Neural cell (in vitro differentiated cells): ENCODE results near the gene FRRS1L. TPM values are rescaled to one million over a fixed set of nuclear protein-coding genes. Genes with fewer than 3 reads are reported as not detected.

Experiments used
- H2AFZ ChIP-seq: fragments of 200-600, 300-800 bp; sonication (generic), shearing (Covaris generic); 2 replicates; pipeline ENCODE4 v1.6.0; 2014; ENCODE audit warnings: low read depth, mild to moderate bottlenecking, antibody characterized with exemption, low read length, moderate library complexity
- H3F3A ChIP-seq: fragments of 200-600 bp; shearing (Covaris generic); 2 replicates; pipeline ENCODE4 v1.6.1; 2016; ENCODE audit warnings: mild to moderate bottlenecking, moderate library complexity, mixed read lengths, antibody characterized with exemption, low read length; ENCODE audit not compliant: insufficient read depth, poor library complexity, severe bottlenecking
- H3K27ac ChIP-seq: fragments of 200-600, 300-800 bp; sonication (generic), shearing (Covaris generic); 2 replicates; pipeline ENCODE4 v1.5.1; 2014; ENCODE audit warnings: mild to moderate bottlenecking, low read length, moderate library complexity
- H3K27me3 ChIP-seq: fragments of 300-800, 200-600 bp; sonication (generic), shearing (Covaris generic); 2 replicates; pipeline ENCODE4 v1.6.0; 2014; ENCODE audit warnings: mild to moderate bottlenecking, low read depth, low read length, moderate library complexity; ENCODE audit not compliant: insufficient read depth
- H3K36me3 ChIP-seq: fragments of 300-800, 200-600 bp; sonication (generic), shearing (Covaris generic); 2 replicates; pipeline ENCODE4 v1.5.1; 2014; ENCODE audit warnings: mild to moderate bottlenecking, antibody characterized with exemption, low read length, moderate library complexity; ENCODE audit not compliant: insufficient read depth
- H3K4me2 ChIP-seq: fragments of 300-800, 200-600 bp; sonication (generic), shearing (Covaris generic); 2 replicates; pipeline ENCODE4 v1.6.0; 2014; ENCODE audit warnings: mild to moderate bottlenecking, low read length
- H3K4me3 ChIP-seq: fragments of 300-800, 200-600 bp; sonication (generic), shearing (Covaris generic); 2 replicates; pipeline ENCODE4 v1.5.1; 2014; ENCODE audit warnings: mild to moderate bottlenecking, low read length, moderate library complexity
- H3K79me2 ChIP-seq: fragments of 200-600 bp; shearing (Covaris generic); replicated peaks from 2 replicates; pipeline ENCODE4 v1.6.0; 2014; ENCODE audit warnings: mild to moderate bottlenecking, low read length, moderate library complexity; ENCODE audit not compliant: insufficient read depth
- H3K9ac ChIP-seq: fragments of 300-800, 200-600 bp; sonication (generic), shearing (Covaris generic); 2 replicates; pipeline ENCODE4 v1.6.1; 2016; ENCODE audit warnings: mild to moderate bottlenecking, low read length, mixed read lengths
- H3K9me2 ChIP-seq: fragments of 200-600 bp; shearing (Covaris generic); 2 replicates; pipeline ENCODE4 v1.6.1; 2016; ENCODE audit warnings: mild to moderate bottlenecking, low read length, mixed read lengths; ENCODE audit not compliant: insufficient read depth
- H3K9me3 ChIP-seq: fragments of 200-600, 300-800 bp; sonication (generic), shearing (Covaris generic); 2 replicates; pipeline ENCODE4 v1.6.1; 2016; ENCODE audit warnings: mild to moderate bottlenecking, mixed run types, low read length, moderate library complexity, mixed read lengths
- H4K20me1 ChIP-seq: fragments of 200-600 bp; shearing (Covaris generic); 2 replicates; pipeline ENCODE4 v1.6.1; 2016; ENCODE audit warnings: mild to moderate bottlenecking, mixed run types; ENCODE audit not compliant: insufficient read depth
- EP300 ChIP-seq: fragments of 450-650 bp; conservative IDR thresholded peaks from 2 replicates; pipeline ENCODE4 v1.6.1; 2014; ENCODE audit warnings: antibody characterized with exemption, mild to moderate bottlenecking, moderate library complexity; ENCODE audit not compliant: poor library complexity, severe bottlenecking
- EZH2 ChIP-seq: fragments of 200-600, 300-800 bp; shearing (Covaris generic), sonication (generic); IDR thresholded peaks from 2 replicates; pipeline ENCODE4 v1.6.1; 2014; ENCODE audit warnings: antibody characterized with exemption, low read length, borderline replicate concordance, mild to moderate bottlenecking; ENCODE audit not compliant: insufficient read depth, poor library complexity, severe bottlenecking
- MXI1 ChIP-seq: fragments of 450-650 bp; conservative IDR thresholded peaks from 2 replicates; pipeline ENCODE4 v1.6.1; 2014; ENCODE audit warnings: antibody characterized with exemption, mild to moderate bottlenecking; ENCODE audit not compliant: poor library complexity, severe bottlenecking
- POLR2AphosphoS5 ChIP-seq: IDR thresholded peaks from 2 replicates; pipeline ENCODE4 v1.6.1; 2012
- RAD21 ChIP-seq: fragments of 450-650 bp; conservative IDR thresholded peaks from 2 replicates; pipeline ENCODE4 v1.6.1; 2014; ENCODE audit warnings: antibody characterized with exemption, mild to moderate bottlenecking, moderate library complexity
- SMC3 ChIP-seq: fragments of 450-650 bp; conservative IDR thresholded peaks from 2 replicates; pipeline ENCODE4 v1.6.1; 2014; ENCODE audit warnings: antibody characterized with exemption, mild to moderate bottlenecking, moderate library complexity; ENCODE audit not compliant: poor library complexity
- TAF1 ChIP-seq: IDR thresholded peaks from 2 replicates; pipeline ENCODE4 v1.6.1; 2012; ENCODE audit warnings: low read depth
- polyA plus RNA-seq: library from polyadenylated mRNA; depleted of rRNA; stranded (reverse); fragments of >200 nt; gene quantifications from 2 replicates; pipeline ENCODE4 v1.2.3, GENCODE V29; 2014
- TF ChIP-seq, protein P1 (sequence below): IDR thresholded peaks from 2 replicates; pipeline ENCODE4 v1.6.1; 2012; ENCODE audit warnings: borderline replicate concordance
- TF ChIP-seq, protein P2 (sequence below): fragments of 450-650 bp; IDR thresholded peaks from 2 replicates; pipeline ENCODE4 v1.5.1; 2014; ENCODE audit warnings: antibody characterized with exemption, mild to moderate bottlenecking, moderate library complexity; ENCODE audit not compliant: poor library complexity, severe bottlenecking

The FRRS1L gene
- polyA plus RNA-seq, 1 donor from 2014 or later, result 20.4 TPM

DNA sequence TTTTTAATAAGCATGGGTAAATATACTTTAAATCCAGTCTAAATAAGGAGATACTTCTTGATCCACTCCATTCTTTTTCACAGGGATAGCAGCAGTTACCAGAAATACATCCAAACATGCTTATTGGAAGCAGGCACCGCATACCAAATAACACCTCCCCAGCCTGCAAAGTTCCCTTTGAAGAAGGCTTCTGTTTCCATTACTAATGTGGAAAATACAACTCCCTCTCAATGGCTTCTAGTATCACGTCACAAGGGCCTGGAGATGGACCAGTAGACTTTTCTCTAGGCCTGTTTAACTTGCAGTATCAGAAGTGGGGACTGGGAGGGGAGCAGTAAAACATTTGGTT, 68.1 kb downstream of the FRRS1L start:
- Histone ChIP-seq H3K9me2 (no peaks in the 10 kb centered on the region), H4K20me1 (no peaks in the 10 kb centered on the region), H3K79me2 (peaks cover 19% of the 10 kb centered on the region), H3K4me2 (no peak overlapping the region), H3K36me3 (no peaks in the 10 kb centered on the region), H3F3A (no peaks in the 10 kb centered on the region), H3K27ac (no peak overlapping the region), H3K9me3 (no peaks in the 10 kb centered on the region), H3K9ac (no peak overlapping the region), H2AFZ (no peak overlapping the region), H3K4me3 (no peak overlapping the region), H3K27me3 (no peaks in the 10 kb centered on the region)
- TF ChIP-seq RAD21 (no peak), EZH2 (no peak), TAF1 (no peak), POLR2AphosphoS5 (no peak), EP300 (no peak)
- TF ChIP-seq, protein P1, sequence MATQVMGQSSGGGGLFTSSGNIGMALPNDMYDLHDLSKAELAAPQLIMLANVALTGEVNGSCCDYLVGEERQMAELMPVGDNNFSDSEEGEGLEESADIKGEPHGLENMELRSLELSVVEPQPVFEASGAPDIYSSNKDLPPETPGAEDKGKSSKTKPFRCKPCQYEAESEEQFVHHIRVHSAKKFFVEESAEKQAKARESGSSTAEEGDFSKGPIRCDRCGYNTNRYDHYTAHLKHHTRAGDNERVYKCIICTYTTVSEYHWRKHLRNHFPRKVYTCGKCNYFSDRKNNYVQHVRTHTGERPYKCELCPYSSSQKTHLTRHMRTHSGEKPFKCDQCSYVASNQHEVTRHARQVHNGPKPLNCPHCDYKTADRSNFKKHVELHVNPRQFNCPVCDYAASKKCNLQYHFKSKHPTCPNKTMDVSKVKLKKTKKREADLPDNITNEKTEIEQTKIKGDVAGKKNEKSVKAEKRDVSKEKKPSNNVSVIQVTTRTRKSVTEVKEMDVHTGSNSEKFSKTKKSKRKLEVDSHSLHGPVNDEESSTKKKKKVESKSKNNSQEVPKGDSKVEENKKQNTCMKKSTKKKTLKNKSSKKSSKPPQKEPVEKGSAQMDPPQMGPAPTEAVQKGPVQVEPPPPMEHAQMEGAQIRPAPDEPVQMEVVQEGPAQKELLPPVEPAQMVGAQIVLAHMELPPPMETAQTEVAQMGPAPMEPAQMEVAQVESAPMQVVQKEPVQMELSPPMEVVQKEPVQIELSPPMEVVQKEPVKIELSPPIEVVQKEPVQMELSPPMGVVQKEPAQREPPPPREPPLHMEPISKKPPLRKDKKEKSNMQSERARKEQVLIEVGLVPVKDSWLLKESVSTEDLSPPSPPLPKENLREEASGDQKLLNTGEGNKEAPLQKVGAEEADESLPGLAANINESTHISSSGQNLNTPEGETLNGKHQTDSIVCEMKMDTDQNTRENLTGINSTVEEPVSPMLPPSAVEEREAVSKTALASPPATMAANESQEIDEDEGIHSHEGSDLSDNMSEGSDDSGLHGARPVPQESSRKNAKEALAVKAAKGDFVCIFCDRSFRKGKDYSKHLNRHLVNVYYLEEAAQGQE, result no peak
- TF ChIP-seq, protein P2, sequence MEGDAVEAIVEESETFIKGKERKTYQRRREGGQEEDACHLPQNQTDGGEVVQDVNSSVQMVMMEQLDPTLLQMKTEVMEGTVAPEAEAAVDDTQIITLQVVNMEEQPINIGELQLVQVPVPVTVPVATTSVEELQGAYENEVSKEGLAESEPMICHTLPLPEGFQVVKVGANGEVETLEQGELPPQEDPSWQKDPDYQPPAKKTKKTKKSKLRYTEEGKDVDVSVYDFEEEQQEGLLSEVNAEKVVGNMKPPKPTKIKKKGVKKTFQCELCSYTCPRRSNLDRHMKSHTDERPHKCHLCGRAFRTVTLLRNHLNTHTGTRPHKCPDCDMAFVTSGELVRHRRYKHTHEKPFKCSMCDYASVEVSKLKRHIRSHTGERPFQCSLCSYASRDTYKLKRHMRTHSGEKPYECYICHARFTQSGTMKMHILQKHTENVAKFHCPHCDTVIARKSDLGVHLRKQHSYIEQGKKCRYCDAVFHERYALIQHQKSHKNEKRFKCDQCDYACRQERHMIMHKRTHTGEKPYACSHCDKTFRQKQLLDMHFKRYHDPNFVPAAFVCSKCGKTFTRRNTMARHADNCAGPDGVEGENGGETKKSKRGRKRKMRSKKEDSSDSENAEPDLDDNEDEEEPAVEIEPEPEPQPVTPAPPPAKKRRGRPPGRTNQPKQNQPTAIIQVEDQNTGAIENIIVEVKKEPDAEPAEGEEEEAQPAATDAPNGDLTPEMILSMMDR, result no peak

DNA sequence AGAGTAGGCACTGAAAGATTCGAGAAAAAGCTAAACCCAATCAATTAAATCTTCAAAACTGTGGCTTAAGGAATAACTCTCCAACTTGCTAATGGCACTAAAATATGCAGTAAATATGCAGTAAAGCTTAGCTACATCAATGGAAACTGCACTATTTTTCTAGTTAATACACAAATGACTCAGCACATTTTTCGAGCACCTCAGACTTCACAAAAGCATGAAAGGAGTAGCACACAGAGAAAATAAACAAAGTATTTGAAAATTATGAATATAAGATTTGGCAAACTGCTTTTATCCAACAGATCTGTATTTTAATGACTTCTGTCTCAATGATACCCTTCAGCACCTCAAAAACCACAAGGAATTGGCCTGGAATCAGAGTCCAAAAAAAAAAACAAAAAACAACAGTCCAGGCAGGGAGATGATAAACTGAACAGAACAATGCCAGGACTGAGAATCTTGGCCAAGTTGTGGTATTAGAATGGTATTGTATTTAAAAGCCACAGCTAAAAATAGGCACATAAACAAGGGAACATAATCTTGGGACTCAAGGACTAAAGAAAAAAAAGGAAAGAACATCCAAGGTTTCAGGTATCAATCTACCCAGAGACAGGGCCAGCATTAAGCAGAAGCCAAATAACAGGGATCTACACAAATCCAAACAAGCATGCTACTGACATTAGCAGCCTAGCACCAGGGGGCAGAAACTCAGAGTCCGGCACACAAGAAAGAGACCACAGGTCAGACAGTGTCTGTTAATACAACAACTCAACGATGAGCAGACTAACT, 68.7 kb downstream of the FRRS1L start:
- Histone ChIP-seq H3K9ac (no peak overlapping the region), H4K20me1 (no peaks in the 10 kb centered on the region), H3K9me3 (no peaks in the 10 kb centered on the region), H3K27me3 (no peaks in the 10 kb centered on the region), H3K27ac (no peak overlapping the region), H3K36me3 (no peaks in the 10 kb centered on the region), H3K4me3 (no peak overlapping the region), H3K4me2 (no peak overlapping the region), H3K79me2 (peaks cover 15% of the 10 kb centered on the region), H3F3A (no peaks in the 10 kb centered on the region), H2AFZ (no peak overlapping the region), H3K9me2 (no peaks in the 10 kb centered on the region)
- no peak for TF ChIP-seq MXI1
- TF ChIP-seq SMC3, result no peak
- no peak for TF ChIP-seq EP300
- TF ChIP-seq POLR2AphosphoS5, result no peak
- TF ChIP-seq RAD21, result no peak
- TF ChIP-seq, protein P1, result no peak
- TF ChIP-seq TAF1, result no peak
- no peak for TF ChIP-seq EZH2
- TF ChIP-seq, protein P2, result no peak
